ENCODE data around the gene TTN.

TTN gene

DNA sequence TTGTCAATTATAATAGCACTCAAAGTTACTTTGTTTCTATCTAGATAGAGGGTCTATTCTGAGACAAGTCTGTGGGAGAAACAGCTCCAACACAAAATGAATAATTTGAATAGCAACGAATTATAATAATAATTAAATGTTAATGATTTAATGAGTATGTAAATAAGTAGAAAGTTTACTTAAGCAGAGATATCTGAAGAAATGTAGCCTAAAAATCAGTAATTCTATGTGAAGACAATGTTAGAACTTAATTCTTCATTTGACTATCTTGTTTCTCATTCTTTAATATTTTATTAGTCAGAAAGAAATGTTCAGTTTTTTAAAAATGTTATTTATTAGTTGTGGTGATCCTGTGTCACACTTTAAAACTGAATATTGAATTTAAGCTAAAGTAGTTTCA lies 165.7 kb downstream of the TTN start:
- no peak for DNase-seq

DNA sequence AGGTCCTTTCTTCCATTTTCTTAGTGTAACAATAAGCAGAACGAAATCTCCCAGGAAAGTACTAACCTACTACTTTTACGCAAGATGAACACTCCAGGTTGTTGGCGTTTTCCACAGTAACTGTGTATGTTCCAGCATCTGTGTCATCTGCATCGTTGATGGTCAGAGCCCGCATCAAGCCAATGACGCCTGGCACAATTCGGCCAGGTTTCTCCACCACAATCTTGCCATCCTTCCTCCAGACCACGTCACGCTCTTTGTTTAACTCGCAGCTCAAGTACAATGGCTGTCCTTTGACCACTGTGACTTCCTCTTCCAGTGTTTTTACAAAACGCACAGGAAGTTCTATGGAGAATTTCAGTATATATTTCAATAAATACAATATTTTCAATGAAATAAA lies 171.3 kb downstream of the TTN start:
- no peak for DNase-seq

- DNase-seq, result no peak
Measured at GRCh38 chr2:178632729-178633128, 174.5 kb downstream of the TTN start.

DNA sequence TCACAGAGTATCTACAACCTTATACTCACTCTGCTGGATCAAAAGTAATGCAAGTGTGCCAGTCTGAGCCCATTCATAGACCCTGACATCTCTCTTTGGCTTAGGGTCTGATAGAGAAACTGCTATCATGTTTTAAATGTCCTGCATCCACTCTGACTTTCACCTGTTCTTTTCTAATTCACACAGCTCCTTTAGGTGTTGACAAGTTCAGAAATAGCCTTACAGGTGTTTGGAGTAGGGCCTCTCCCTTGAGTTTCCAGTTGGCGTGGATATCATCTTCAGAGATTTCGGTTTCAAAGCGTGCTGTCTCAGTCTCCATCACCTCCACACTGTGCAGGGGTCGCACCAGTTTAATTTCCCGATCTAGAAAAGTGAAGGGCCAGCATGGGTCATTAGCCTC lies 176.6 kb downstream of the TTN start:
- DNase-seq, result no peak

- DNase-seq, result no peak
Measured at GRCh38 chr2:178629463-178629862, 177.8 kb downstream of the TTN start.

- peak; percentile 1 for DNase-seq
Measured at GRCh38 chr2:178628605-178629004, 178.6 kb downstream of the TTN start.

DNA sequence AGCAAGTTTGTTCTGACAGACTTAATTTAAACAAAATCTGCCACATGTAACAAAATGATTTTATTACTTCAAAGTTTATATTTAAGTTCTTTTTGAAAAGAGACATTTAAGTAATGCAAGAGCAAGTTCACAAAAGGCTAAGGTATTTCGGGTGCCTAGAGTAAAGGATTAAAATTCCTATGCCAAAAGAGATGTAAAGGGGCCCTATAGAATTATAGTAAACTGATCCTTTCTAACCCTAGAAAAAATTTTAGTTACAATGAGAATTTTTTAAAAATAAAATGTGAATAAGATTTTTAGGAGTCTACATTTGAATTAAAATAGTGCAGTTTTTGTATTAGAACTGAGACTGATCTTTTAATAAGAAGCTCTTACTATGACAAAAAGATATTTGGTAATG lies 179.8 kb downstream of the TTN start:
- no peak for DNase-seq

DNA sequence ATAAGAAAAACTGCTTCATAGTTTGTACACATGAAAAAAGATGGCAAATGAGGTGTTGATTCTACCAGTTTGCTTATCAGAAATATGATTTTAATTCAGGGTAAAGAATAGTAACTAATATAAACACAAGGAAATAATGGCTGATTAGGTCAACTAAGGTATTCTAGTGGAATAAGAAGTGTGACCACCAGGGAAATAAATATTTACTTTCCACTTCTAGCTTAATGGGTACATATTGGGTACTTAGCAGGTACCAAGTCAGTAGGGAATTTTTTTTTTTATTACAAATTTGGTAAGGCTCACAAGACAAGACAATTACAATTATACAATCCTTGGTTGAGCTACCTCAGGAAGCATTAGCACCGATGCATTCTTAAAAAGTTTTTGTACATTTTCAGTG lies 191.3 kb downstream of the TTN start:
- no peak for DNase-seq

DNA sequence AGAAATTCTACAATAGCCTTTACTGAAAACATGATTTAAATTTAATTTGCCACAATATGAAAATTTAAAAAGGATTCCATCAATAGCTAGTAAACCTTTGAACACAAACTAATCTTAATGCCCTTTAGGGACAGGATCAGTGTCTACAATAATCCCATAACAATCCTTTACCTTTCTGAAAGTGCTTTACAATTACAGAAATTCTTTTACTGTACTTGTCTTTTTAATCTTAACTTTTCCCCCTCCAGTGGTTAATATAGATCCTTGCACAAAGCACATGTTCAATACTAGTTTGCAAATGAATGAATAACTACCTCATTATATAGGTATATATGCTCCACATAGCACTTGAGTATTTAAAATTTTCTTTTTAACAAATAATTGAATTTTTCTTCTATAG lies 204.3 kb downstream of the TTN start:
- DNase-seq, result no peak

DNA sequence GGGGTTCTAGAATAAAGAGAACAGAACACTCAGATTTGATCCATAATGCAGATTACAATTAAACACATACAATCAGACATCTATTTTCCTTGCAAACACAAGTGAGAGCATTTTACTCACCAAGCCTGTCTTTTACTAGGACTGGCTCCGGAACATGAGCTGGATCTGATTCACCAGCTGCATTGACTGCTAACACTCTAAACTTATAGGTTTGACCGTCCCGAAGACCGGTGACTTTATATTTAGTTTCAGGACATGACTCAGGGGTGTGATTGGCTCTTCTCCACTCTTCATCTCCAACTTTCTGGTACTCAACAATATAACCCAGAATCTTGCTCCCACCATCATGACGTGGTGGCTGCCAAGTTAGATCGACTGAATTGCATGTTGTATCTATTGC lies 214.6 kb downstream of the TTN start:
- no peak for DNase-seq

GRCh38 chr2:178589335-178589734 lies 217.9 kb downstream of the TTN start:
- no peak for DNase-seq

DNA sequence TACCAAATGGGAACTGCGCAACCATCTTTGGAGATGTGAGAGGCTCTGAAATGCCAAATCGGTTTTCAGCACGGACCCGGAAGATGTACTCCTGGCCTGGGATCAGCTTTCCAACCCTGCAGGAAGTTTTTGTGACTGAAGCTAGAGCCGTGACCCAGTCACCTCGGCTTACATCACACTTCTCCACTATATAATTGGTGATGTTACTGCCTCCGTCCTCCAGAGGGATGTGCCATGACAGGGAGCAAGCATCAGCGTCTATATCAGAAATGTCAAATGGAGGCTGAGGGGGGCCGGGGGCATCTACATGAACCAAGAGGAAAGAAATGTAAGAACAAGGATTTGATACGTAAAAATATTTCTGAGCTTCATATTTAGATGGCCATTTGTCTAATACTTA lies 222.6 kb downstream of the TTN start:
- no peak for DNase-seq

DNA sequence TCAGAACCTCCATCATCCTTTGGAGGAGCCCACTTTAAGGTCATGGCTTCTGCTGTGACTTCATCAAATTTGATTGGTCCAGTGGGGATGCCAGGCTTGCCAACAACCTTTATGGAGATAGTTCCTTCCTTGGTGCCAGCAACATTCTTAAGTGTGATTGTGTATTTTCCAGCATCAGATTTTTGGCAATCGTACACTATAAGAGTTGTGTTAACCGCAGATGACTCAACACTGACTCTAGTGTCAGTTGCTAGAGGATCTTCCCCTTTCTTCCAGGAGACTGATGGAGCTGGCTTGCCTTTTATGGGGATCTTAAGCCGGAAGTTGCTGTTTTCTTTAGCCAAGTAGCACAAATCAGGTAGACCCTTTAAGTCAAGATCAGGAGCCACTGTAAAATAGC lies 228.2 kb downstream of the TTN start:
- peak; percentile 13 for DNase-seq

DNA sequence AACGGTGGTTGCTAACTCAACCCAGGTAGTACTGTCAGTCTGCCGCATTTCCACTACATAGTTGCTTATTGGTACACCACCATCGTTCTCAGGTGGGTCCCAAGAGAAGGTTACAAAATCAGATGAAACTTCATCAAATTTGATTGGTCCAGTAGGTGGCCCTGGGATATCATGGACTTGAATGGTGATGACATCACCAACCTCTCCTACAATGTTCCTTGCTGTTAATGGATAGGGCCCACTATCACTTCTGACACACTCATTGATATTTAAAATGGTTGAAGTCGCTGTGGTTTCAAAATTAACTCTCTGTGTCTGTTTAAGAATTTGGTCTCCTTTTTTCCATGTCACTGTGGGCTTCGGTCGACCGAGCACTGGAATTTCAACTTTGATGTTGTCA lies 232.4 kb downstream of the TTN start:
- DNase-seq, result no peak

- DNase-seq, result no peak
Measured at GRCh38 chr2:178568227-178568626, 239.0 kb downstream of the TTN start.

- DNase-seq, result peak; percentile 85
Measured at GRCh38 chr2:178553047-178553446, 254.2 kb downstream of the TTN start.

GRCh38 chr2:178550352-178550751 lies 256.9 kb downstream of the TTN start:
- no peak for DNase-seq

DNA sequence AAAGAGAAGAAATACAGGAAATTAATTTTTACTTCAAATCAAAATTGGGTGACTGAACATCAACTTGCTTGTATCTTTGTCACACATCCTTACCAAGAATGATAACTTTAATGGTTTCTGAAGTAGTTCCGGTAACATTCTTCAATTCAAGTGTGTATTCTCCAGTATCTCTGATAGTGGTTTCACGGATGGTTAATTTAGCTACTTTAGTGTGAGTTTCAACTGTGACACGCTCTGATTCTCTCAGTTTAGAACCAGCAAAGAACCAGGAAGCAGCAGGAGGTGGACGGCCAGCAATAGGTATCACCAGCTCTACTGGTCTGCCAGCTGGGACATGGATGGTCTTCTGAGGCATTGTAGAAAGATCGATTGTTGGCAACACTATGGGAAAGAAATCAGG lies 264.7 kb downstream of the TTN start:
- DNase-seq, result no peak

GRCh38 chr2:178542161-178542560 lies 265.1 kb downstream of the TTN start:
- DNase-seq, result no peak

DNA sequence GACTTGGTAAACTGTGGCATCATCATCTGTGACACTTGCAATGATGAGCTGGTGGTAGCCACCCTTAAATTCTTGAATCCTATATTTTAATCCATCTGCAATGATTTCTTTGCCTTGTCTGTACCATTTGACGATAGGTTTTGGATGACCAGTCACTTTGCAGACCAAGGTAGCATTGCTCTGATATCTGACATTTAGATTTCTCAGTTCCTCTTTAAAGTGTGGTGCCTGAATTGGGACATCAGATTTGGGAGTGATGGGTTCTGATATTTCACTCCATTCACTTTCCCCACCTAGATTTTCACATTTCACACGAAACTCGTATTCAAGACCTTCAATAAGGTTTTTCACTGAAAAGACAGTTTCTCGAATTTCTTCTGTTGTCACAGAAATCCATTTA lies 271.2 kb downstream of the TTN start:
- DNase-seq, result no peak

- no peak for DNase-seq
Measured at GRCh38 chr2:178531168-178531567, 276.1 kb downstream of the TTN start.

GRCh38 chr2:178530625-178531142 lies 276.5 kb downstream of the TTN start:
- no peak for DNase-seq

- DNase-seq, result no peak
Measured at GRCh38 chr2:178530131-178530530, 277.1 kb downstream of the TTN start.

- DNase-seq, result no peak
Measured at GRCh38 chr2:178529194-178529593, 278.0 kb downstream of the TTN start.

DNA sequence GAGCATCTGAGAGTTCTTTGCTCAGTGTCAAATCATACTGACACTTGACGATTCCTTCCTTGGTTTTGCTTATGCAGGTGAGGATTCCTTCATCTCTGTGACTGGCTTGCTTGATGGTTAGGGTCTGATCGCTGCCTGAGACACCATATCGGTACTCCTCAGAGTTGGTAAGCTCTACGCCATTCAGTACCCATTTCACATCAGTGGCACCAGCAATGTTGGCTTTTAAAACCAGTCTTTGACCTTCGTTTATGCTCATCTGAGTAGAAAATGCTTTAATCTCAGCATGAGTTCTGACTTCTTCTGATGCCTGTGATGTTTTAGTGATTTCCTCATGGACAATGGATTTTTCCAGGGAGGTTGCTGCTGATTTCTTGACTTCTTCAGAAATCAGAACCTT lies 278.6 kb downstream of the TTN start:
- no peak for DNase-seq

- DNase-seq, result no peak
Measured at GRCh38 chr2:178527592-178527991, 279.6 kb downstream of the TTN start.
